GM18505 (cell line): ENCODE measurements around the gene SUCLG2.

Source experiments
- ATAC-seq: cut with Tn5 transposase; IDR thresholded peaks from one replicate; pipeline ENCODE4 v1.9.1; 2021; ENCODE audit not compliant: unreplicated experiment
- POLR2A ChIP-seq: IDR thresholded peaks from 4 replicates; pipeline ENCODE4 v1.6.1; 2011; ENCODE audit warnings: borderline replicate concordance; ENCODE audit not compliant: insufficient read depth, insufficient read length; ENCODE audit errors: extremely low read depth

Gene SUCLG2

GRCh38 chr3:67662733-67663132 lies 8.3 kb upstream of the SUCLG2 start:
- no peak for TF ChIP-seq POLR2A

DNA sequence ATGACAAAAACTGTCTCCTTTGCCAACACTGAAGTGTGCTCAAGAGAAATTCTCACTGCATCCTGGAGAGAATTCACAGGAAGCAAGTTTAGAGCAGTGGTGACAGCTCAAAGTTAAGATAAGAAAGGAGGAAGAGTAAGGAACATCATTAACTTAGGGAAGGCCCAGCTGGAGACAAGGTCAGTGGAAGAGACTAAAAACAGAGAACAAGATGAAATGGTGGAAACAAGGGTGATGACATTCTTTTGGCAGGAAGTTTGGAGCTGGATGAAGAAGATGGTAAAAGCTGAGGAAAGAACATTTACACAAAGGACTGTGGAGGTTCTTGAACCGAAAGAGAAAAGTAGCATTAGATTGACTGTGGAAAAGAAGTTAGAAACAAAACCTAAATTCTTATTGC lies 6.7 kb upstream of the SUCLG2 start:
- TF ChIP-seq POLR2A, result no peak
- ATAC-seq, result no peak

More at GRCh38 chr3:67662733-67663132, 8.3 kb upstream of the SUCLG2 start:
- ATAC-seq, result no peak

- no peak for TF ChIP-seq POLR2A
- no peak for ATAC-seq
Measured at GRCh38 chr3:67657192-67657591, 2.8 kb upstream of the SUCLG2 start.

DNA sequence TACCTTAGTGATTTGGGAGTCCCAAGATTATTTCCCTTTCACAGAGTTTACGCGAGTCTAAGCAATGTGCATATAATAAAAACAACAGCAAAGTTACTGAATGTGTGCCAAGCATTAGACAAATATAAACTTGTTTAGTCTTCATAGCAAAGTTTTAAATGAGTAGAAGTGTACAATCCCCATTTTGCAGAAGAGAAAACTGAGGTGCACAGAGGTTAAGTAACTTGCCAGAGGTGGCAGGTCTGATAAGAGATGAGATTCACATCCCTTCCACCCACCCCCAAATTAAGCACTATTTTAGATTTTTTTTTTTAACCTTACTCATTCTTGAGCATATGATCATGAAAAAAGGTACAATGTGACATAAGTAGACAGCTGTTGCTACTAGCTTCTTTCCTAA lies 2.2 kb upstream of the SUCLG2 start:
- TF ChIP-seq POLR2A, result no peak
- ATAC-seq, result no peak

- ATAC-seq, result peak; percentile 40
- peak; percentile 74 for TF ChIP-seq POLR2A
Measured at GRCh38 chr3:67655364-67656121, 1.1 kb upstream of the SUCLG2 start.

DNA sequence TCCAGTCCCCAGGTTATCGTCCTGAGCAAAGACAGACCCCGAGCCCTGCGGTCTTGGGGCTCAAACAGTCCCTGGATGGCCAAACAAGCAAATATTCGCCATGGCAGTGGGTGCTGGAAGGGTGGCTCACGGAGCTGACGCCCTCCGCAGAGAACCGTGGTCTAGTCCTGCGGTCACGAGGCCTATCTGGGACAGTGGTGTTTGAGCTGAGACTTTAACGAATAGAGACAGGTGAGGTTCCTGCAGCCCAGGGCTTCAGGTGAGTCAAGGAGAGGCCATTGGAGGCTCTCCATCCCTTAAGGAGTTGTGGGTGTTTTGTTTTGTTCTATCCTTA lies 399 bp upstream of the SUCLG2 start:
- no peak for ATAC-seq
- no peak for TF ChIP-seq POLR2A

DNA sequence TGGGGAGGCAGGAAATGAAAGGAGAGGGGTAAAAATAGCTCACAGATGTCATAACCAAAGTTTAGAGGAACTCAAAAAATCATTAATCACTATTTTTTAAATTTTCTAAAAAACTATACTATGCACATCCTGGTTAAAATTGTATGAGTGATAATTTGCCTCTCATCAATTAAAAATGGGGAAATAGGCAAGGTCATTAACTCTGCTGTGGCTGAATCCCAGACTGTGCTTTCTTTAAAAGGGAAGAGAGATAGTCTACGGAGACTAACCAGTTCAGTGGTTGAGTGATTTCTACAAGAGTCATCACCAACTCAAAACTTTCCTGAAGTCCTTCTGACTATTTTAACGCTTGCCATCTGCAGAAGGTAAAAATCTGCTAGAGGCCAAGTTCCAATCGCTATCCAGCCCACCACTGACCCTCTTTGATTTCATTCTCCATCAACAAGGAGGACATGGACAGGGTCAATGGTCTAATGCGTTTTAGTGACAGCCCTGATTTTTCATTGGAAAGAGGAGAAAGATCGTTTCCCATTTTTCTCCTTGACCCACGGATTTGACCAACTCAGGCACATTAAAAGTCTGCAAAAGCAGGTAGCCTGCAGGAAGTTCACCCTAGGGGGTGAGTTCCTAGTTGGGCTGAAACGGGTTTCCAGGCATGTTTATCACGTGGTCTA lies 850 bp downstream of the SUCLG2 start:
- ATAC-seq, result peak; percentile 19
- no peak for TF ChIP-seq POLR2A

DNA sequence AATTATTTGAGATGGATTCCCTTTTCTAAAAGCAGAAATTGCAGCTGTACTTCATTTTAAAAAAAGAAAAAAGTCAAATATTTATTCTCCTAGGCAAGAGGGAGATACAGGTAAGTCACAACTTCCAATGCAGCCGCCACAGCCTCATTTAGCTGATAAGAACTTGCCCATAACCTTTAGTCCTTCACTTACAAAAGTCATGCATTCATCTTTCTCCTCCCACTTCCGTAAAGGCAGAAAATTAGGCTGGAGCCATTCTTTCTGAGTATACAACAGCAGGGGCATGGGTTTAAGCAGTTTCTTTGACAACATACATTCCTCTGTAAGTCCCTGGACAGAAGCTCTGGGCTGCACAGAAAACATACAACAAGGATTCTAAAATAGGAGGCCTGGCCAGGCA lies 4.3 kb downstream of the SUCLG2 start:
- no peak for ATAC-seq
- TF ChIP-seq POLR2A, result no peak

DNA sequence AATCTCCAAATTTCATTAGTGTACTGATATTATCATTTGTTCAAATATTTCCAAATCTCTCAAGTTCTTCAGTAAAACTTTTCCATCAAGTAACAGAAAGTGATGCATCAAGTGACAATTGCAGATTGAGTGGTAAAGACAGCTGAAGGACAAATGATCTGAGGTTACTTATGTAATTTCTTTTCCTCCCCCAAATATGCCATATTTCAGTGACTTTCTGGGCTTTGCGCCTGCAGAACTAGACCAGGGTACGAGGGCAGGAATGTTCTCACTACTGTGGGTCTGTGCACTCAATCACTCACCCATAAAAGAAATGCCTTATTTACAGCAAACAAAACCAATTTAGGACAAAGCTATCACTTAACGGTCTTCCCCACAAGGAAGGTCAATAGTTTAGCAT lies 4.7 kb downstream of the SUCLG2 start:
- ATAC-seq, result no peak
- TF ChIP-seq POLR2A, result no peak

DNA sequence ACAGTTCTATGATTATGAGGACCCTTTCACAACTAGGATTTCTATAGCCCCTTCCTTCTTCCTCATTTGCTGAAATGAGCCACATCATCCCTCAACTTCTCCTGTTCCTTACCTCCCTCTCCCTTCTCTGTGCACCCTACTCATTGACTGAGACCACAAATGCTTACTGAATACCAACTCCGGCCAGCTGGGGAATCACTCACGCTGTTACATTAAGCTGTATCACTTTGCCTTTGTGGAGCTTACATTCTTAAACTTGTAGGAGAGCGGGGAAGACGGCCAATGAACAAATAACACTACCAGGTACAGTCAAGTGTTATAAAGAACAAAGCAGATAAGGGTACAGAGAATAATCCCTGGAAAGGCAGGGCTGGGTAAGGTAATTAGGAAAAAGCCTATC lies 5.7 kb downstream of the SUCLG2 start:
- ATAC-seq, result no peak
- TF ChIP-seq POLR2A, result no peak

DNA sequence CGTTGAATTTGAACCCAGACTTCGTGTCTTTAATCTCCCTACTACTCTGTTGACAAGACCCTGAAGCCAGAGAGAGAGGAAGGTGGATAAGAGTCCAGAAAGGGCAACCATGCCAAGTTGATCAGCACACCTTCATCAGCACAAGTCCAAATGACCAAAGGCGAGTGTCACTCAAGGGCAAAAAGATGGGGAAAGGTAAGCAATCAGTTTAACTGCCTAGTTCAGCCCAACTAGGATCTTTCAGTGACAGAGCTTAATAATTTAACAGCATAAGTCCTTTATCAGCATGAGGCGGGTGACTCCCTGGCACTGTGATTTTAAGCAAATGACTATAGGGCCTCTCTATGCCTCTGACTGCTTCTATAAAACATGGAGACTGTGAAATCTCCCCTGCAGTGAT lies 6.2 kb downstream of the SUCLG2 start:
- TF ChIP-seq POLR2A, result no peak
- ATAC-seq, result no peak

- TF ChIP-seq POLR2A, result no peak
- ATAC-seq, result no peak
Measured at GRCh38 chr3:67647390-67647878, 7.0 kb downstream of the SUCLG2 start.

DNA sequence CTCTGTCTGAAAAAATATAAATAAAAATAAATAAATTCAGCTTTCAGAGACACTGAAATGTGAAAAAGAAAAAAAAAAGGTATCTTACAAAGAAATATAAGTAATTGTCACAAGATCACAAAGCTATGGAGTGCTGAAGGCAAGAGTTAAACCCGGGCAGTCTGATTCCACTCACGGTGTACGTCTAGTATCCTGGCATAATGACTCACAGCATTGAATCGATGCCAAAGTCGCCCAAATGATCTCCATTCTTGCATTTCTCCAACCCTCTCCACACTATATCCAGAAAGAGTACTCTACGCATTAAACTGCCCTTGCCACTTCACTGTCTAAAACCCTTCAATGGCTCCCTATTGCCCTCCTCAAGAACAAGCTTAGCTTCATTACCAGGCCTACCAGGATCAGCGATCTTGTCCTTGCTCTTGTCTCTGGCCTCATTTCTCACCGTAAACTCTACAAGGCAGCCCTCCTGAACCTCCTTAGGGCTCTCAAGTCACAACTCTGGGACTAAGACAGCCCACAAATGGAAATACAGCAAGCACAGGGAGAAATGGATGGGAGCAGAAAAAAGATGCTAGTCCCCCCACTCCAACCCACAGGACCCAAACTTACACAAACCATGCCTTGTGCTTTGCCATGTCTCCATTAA lies 7.7 kb downstream of the SUCLG2 start:
- no peak for ATAC-seq
- TF ChIP-seq POLR2A, result no peak

GRCh38 chr3:67644827-67645226 lies 9.6 kb downstream of the SUCLG2 start:
- no peak for ATAC-seq
- TF ChIP-seq POLR2A, result no peak
